Stimulated activated CD8-positive, alpha-beta memory T cell treated with anti-CD3 and anti-CD28 coated beads, Interleukin-12 subunit alpha, Interleukin-12 subunit beta, amount 100 ng/mL, for 1 hour (primary cell): ENCODE results near the gene GTSE1.

Experiments
- DNase-seq: peaks from one replicate; pipeline ENCODE4 v3.0.0-alpha.2; 2020; ENCODE audit warnings: low read depth

GTSE1 gene

DNA sequence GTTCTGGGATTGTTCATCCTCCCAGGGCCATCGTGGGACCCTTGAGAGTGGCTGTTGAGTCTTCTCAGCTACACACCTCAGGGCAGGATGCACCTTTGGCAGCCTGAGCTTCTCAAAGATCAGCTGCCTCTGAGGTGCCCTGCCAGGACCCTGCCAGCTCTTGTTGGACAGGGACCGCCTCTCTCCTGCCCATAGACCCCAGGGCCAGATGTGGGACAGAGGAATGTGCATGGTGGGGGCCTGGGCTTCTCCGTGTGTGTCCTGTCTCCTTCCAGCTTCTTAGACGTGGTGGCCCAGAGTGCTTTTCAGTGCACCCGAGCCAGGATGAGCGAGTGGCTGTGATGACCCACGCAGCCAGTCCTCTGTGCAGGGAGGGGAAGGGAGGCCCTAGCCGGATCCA, 32.9 kb downstream of the GTSE1 start:
- DNase-seq = no peak

DNA sequence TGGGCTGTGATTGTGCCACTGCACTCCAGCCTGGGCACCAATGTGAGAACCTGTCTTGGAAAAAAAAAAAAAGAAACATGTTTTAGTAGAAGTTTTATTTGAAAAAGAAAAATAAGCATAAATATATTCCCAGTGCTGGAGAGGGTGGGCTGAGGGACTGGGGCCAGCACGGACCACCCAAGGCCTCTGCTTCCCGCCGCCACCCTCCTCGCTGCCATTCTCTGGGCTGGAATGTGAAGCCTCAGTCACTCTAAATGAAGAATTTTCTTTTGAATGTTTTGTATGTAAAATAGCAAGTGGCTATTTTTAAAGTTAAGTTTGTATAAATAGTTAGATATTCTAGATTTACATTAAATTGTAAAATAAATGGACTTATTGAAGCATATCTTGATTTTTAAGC, 33.8 kb downstream of the GTSE1 start:
- no peak for DNase-seq

DNA sequence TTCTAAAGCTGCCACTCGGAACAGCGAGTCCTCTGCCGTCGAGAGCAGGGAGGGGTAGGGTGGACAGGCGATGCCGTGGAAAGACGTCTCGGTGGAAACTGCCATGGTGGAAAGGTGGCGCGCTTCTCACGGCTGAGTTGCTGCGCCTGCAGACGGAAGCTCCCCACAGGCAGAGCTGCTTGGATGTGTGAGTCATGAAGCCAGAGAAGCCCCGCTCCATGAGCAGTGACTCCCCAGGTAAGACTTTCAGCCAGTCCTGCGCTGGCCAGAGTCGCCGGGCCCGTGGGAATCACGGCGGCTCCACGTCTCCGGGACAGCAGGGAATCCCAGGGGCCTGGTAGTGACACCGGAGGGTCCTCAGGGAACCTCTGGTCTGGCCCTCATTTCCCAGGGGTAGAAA, 34.8 kb downstream of the GTSE1 start:
- DNase-seq = no peak

DNA sequence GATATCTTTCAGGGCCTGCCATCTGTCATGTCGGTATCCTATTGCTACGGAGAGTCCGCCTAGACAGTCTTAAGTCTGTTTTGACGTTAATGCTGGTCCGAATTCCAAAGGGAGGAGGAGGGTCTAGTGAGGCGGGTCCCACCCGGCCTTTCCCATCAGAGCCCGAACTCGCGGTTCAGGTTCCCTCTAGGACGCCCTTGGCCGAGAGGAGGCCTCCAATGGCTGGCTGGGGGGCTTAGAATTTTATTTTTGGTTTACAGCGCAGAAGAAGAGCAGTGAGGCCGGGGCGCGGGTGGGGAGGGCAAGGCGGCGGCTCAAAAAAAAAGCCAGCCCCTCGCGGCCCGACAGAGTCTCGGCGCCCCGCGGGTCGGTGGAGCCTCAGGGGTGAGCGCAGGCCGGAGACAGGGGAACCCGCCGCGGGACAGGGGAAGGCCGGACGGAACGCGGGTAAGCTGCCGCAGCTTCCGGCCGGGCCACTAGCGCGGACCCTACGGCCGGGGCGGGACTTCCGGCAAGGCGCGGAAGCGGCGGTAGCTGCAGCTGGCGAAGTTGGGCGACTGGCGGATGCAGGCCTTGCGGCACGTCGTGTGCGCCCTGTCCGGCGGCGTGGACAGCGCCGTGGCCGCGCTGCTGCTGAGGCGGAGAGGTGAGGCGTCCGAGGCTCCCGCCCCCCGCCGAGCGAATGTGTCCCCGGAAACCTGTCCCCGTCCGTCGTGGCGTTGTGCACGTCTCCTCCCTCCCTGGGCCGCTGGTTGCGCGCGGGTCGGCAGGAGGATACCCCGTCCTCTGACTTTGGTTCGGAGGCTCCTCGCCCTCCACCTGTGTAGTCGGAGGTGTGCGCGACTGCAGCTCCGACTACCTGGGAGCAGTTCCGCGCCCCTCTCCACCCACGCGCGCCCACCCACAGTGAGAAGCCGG, 38.8 kb downstream of the GTSE1 start, which contains the start of gene TRMU:
Gene TRMU (plus strand): TSS at position 514 of the 918 bp plus-strand sequence. CDS start 51 bp downstream, at position 565.
- DNase-seq = peak; percentile 37

DNA sequence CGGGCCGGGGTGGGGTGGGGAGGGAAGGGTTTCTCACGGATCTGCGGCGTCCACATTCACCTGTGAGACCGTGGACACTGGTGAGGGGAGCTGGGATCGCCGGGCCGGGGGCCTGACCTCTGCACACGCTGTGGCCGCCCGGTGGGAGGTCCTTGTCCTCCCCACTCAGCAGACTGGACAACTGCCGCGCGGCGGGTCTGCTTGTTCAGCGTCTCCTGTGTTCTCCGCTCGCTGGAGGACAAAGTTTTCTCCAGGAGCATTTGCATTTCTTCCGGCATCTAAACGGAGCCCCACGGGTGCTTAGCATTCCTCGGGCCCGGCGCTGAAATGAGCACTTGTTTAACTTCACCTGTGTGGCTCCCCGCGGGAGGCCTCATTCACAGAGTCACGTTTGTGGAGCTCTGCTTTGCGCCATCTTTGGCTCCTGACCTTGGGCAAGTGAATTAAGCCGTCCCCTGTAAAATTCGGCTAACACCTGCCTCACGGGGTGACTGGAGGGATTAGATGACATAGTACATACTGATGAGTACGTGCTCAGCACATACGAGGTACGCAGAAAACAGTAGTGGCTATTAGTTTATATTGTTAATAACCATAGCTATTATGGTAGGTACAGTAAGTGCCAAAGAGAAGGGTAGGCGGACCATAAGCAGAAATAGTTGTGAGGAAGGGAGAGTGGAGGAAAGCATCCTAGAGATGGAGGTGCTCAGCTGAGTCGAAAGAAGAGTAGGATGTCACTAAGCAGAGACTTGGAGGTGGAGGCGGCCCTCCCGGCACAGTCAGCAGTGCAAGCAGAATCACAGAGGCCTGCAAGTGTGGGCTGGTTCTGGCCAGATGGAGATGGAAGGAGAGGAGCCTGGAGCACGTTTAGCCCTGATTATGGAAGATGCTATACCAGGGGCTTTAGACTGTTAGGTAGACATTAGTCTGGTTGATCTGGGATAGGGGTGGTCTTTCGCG, 39.7 kb downstream of the GTSE1 start:
- DNase-seq = no peak

DNA sequence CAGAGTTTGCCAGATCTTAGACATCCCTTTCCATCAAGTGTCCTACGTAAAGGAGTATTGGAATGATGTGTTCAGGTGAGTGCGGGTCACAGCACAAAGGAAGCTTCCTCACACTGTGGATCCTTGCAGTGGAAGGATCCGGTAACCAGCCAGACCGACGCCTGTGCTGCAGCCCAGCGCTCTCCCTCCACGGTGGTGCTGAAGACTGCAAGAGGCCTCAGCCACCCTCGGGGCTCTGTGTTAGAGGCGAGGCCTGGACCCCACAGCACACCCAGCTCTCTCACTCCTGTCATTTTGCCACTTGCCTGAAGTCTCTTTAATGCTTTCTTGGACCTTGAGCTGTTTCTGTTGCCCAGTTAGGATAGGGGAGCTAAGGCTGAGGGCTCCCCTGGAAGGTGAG, 41.2 kb downstream of the GTSE1 start:
- DNase-seq = no peak

DNA sequence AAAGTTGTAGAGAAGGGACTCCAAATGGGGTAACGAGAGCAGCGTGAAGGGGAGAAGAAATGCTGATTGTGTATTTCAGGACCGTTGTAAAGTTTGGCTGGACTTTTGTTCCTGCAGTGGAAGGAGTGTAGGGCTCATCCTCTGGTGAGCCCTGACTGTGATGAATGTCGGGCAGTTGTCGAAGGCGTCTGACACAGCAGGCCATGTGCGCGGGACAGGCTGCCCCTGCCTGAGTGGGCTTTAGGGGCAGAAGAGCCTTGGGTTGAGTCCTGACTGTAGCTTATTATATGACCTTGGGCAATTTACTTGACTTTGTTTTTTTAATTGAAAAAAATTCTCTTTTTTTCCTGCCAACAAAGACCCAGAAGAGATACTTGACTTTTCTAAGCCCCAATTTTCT, 42.0 kb downstream of the GTSE1 start:
- DNase-seq = no peak

DNA sequence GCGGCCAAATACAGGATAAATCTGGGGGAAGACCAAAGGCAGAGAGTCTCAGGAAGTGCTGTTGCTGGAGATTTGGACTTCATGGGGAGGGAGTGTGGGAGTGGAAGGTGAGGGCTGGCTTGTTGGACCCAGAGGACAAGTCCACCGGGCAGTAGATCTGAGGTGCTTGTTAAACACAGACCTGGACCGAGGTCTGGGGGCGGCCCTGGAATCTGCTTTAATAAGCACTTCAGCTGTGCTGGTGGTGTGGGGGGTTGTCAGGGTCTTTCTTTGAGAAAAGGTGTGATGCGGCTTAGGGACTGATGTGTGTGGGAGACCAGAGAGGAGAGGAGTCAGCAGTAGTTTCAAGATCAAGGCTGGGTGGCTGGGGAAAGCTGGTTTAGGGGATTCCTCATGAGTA, 43.3 kb downstream of the GTSE1 start:
- no peak for DNase-seq

DNA sequence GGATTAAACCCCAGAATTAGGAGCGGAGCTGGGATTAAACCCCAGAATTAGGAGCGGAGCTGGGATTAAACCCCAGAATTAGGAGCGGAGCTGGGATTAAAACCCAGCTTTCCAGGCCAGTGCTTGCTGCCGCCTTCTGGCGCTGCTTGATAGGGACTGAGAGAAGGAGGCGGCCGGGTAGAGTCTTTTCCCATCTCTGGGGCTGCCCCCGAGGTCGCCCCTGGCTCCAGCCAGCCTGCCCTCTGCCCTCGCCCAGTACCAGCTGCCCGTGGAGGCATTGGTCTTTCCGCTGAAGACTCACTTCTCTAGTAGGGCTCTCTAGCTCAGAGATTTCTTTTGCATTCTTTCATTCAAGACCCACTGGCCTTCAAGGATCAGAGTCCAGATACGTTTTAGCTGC, 44.0 kb downstream of the GTSE1 start:
- no peak for DNase-seq

DNA sequence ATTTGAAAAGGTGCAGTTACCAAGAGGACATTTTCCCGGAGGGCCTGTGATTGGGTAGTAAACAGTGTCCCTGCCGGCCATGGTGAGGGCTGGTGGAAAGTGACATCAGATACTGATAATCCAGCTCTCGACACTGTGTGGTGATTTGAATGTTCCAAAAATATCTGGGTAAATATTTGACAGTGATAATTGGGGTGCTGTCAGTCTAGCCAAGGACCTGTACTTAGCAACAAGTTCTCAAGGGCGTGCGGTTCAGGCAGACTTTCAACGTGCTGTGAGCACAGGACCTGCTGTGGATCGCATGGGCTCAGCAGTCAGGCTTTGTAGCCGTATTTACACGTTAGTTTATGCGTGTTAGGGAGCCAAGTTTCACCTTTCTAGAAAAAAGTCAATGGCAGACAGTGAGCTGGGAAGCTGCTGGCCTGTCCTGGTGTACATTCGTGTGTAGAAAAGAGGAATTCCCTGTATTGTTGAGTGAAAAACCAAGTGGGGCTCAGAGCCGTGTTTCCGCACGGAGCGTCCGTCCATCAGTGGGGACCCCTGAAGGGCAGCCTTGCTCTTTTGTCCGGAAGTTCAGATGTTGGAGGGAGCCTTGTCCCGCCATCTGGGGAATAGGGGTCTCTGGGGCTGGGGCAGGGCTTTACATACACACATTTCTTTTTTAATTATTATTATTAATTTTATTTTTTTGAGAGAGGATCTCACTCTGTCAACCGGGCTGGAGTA, 50.2 kb downstream of the GTSE1 start:
- DNase-seq = no peak

DNA sequence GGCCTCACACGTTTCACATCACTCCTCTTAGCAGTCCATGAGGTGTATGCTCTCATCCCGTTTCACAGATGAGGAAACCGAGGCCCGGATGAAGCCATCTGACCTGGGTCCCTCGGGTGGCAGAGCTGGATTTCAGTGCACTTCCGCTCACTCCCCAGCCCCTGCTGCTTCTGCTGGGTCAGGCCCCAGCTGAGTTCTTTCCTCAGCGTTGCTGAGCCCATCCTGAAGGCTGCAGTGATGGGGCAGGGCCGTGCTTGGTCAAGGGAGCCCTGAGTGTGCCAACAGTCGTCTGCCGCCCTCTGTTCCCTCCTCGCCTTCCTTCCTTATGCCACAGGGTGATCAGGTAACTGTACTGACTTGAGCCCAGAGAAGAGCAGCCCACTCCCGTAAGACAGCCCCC, 51.0 kb downstream of the GTSE1 start:
- no peak for DNase-seq

DNA sequence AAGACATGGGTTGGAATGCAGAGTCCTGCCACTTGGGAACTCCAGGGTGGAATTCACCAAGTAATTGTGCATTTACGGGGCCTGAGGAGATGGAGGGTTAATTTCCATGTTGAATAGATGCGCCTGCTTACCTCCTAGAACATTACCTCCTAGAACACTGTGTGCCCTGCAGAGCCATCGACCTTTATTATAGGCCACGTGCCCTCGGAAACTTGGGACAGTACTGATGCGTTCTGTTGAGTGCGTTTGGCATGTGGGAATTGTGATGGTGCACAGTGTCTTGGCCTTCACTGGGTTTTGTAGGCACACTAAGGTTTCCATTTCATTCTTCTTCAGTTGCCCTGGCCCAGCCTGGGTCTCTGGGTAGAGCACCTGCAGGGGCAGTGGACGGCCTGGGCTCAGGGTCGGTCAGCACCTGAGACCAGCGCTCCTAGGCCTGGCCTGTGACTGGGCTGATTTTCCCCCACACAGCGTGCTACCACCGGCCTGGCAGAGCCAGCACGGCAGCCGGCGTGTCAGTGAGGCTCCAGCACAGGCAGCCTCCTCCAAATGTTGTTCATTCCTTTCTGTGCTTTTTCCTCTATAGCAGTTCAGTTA, 51.5 kb downstream of the GTSE1 start:
- no peak for DNase-seq

DNA sequence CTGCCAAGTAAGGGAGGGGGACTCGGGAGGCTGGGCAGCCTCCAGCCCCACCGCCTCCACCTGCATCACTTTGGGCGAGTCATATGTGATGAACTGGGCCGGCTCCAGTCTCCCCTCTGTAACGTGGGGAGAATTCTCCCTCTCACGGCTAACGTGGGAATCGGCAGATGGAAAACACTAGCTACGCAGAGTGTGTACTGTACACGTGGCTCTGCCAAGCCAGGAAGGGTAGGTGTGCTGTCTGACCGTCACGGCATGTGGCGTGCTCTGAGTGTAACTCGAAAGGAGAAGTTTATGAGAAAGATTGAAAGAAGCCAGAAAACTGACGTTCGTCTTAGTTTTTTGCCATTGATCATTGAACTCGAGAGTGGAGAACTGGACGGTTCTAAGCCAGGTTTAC, 52.6 kb downstream of the GTSE1 start:
- no peak for DNase-seq

DNA sequence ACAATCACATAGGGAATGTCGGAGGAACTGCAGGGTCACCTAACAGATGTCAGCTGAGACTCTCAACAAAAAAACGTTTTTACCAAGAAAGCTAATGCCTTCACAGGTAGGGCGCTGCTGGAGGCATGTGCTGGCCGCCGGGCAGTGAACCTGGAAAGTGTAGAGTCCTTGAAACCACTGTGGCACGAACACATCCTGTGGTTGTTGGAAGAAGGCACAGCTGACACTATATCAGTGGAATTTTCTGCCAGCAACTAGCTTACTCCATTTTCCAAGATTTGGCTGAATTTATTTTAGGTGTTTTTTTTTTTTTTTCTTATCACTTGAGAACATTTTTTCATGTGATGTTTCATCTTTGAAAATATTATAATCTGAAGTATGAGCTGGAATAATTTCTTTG, 53.0 kb downstream of the GTSE1 start:
- no peak for DNase-seq

DNA sequence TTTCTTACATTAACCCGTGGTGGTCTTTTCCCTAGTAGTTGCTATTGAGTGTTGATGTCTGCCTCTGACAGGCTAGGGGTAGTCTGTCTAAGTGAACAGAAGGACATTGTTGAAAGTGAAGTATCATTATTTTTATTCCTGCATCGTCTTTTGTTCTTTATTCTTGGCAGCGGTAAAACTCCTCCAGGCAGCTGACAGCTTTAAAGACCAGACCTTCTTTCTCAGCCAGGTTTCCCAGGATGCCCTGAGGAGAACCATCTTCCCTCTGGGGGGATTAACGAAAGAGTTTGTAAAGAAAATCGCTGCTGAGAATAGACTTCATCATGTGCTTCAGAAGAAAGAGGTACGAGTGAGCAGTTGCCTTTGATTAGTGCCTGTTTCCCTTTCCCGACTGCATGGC, 53.5 kb downstream of the GTSE1 start:
- no peak for DNase-seq

DNA sequence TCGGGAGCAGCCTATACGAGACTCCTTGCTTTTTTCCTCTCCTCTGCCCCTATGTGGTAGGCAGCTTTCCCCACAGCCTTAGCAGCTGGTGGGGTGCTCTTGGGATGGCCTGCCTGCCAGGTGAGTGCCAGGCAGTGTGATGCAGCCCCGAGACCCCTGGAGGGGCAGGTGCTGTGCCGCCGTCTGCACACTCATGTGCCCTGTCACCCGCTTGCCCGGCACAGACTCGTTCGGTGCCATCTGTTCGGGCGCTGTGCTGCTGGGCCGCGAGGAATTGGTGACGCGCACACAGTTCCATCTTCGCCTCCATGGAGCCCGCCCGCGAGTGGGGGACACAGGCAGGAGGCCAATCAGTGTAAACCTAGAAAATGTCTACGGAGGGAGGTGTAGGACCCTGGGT, 54.0 kb downstream of the GTSE1 start:
- no peak for DNase-seq

DNA sequence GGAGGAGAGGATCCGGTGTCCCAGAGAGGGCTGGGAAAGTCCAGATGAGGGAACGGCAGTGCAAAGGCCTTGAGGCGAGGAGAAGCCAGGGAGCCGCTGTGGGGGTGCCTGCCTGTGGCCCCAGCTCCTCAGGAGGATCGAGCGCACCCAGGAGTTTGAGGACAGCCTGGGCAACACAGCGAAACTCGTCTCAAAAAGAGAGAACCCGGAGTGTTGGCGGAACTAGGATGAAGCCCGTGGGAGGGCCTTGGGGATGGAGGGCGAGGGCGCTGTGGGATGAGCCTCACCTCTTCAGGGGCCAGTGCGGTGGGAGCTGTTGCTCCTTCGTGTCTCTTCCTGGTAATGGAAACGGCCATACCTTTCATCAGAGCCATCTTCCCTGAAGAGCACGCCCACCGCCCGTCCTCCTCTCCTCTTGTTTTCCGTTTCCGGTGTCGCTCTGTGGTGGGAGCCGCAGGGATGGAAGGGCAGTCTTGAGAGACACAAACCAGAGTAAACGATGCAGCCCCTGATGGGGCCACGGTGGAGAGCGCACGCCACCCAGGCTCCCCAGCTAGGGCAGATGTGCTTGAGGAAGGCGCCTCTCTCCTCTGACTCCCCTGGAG, 54.6 kb downstream of the GTSE1 start:
- no peak for DNase-seq

DNA sequence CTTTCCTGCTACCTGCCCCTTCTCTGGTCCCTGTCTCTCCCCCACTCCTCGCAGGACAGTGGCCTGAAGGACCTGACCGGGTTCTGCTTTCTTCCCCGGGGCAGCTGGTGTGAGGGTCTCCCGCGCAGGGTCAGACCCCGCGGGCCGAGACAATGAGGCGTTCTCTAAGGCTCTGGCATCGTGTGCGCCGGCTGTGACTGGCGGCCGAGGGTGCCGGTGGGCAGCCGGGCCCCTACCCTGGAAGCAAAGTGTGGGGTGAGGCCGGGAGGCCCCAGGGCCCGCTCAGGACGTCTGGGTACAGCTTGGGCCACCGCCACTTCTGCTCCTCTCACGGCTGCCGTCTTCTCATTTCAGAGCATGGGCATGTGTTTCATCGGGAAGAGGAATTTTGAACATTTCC, 55.1 kb downstream of the GTSE1 start:
- DNase-seq = no peak

DNA sequence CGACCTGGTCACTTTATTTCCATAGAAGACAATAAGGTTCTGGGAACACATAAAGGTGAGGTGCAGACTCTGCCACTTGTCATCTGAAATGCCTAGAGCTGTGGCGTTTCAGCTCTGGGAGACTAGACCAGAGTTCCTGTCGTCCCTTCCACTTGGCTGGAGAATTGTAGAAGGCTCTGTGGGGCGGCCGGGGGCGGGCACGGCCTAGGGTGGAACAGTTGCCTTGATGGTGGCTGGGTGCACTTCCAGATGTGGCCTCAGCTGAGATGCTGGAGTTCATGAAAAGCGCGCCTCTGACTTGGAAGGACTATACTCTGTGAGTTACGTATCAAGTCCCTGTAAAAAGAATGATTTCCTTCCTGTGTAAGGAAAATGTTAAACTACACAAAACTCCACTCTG, 55.6 kb downstream of the GTSE1 start:
- DNase-seq = no peak

DNA sequence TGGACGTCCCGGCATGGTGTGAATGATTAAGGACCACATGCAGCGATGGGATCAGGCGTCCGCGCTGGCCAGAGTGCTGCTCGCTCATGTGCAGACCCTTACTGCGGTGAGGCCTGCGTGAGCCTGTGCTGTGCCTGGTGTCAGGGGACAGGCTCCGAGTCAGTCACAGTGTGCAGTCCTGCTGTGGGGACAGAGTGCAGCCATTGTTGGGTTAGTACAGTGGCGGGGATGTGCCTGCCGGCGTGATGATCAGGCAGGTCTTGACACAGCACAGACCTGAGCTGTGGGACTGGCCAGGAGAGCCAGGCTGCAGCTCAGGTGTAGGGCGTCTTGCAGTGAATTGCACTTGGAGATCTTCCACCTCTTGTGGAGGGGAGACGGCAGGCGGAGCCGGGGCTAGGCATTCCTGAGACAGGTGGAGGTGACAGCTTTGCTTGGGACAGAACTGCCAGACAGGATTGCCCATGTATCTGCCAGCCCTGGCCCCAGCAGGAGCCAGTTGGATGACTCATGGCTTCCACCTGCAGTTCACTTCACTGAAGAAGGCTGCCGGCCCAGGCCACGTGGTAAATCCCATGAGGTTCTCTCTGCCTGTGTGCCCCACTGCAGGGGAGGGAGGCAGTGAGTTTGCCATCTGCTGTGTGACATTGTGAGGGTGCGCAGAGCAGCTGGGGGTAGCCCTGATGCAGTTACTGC, 56.2 kb downstream of the GTSE1 start:
- no peak for DNase-seq
